ENCODE results near the gene TLR6. TPM values are rescaled to one million over a fixed set of nuclear protein-coding genes. Genes with fewer than 3 reads are reported as not detected.

Gene TLR6
- total and polyA plus RNA-seq, 5 donors from 2014 or later: 0.39 to 2.3 (median 0.85) TPM

- H3K27me3 Mint-ChIP-seq: peaks cover 4% of the 10 kb centered on the region
- peaks cover 18 to 31% (median 25%) of the 10 kb centered on the region in 4 donors for H3K4me1 Mint-ChIP-seq
- H3K4me3 ChIP-seq (ENCODE audit: low read depth, low read length): peak overlapping the region; percentile 94
Observed at GRCh38 chr4:38805530-38806145, 51.0 kb downstream of the TLR6 start.

GRCh38 chr4:38804654-38805295 lies 51.8 kb downstream of the TLR6 start, which contains the start of gene TLR1:
TSS of gene TLR1 (minus strand) at chr4:38804791. CDS start at chr4:38798831, 5,960 bp downstream.
- Mint-ChIP-seq H3K27ac (peak within 1 kb of the TSS; percentile 89 to 99 (median 91)), H3K4me3 (peak within 1 kb of the TSS; percentile 87 to 96 (median 91)), H3K4me1 (peaks cover 18 to 31% (median 25%) of the 10 kb centered on the region in 4 donors), H3K36me3 (peaks cover 35% of the 10 kb centered on the region), H3K9me3 (peaks cover 3 to 32% (median 15%) of the 10 kb centered on the region in 7 donors), H3K27me3 (peaks cover 4% of the 10 kb centered on the region)
- peak within 1 kb of the TSS; percentile 63 for H3K27ac ChIP-seq (ENCODE audit: insufficient read depth, low read length, poor library complexity, severe bottlenecking)
- peaks cover 25% of the 10 kb centered on the region for H3K36me3 ChIP-seq (ENCODE audit: control insufficient read depth, insufficient read depth, low read length)
- H3K9me3 ChIP-seq (ENCODE audit: control insufficient read depth in 2 of 2, low read length in 2 of 2): peaks cover 15 to 28% of the 10 kb centered on the region in 2 experiments
- H3K4me3 ChIP-seq (ENCODE audit: low read depth, low read length): peak within 1 kb of the TSS; percentile 94
- peaks cover 25% of the 10 kb centered on the region for H3K4me1 ChIP-seq (ENCODE audit: control insufficient read depth, insufficient read depth, low read length, poor library complexity, severe bottlenecking)
- peak; percentile 74 to 80 for ATAC-seq (ENCODE audit: low read depth in 2 of 2)
- peak in 2 of 3 donors; percentile 65 to 89 for DNase-seq
- H3K27me3 ChIP-seq (ENCODE audit: control insufficient read depth, insufficient read depth, low read length): no peaks in the 10 kb centered on the region

More at GRCh38 chr4:38805530-38806145, 51.0 kb downstream of the TLR6 start:
- Histone ChIP-seq H3K9me3 (ENCODE audit: control insufficient read depth in 2 of 2, low read length in 2 of 2) (peaks cover 6 to 20% of the 10 kb centered on the region in 2 experiments), H3K4me1 (ENCODE audit: control insufficient read depth, insufficient read depth, low read length, poor library complexity, severe bottlenecking) (peaks cover 25% of the 10 kb centered on the region), H3K27ac (ENCODE audit: insufficient read depth, low read length, poor library complexity, severe bottlenecking) (peak overlapping the region; percentile 62), H3K36me3 (ENCODE audit: control insufficient read depth, insufficient read depth, low read length) (peaks cover 16% of the 10 kb centered on the region), H3K27me3 (ENCODE audit: control insufficient read depth, insufficient read depth, low read length) (no peaks in the 10 kb centered on the region)
- DNase-seq: peak in 2 of 3 donors; percentile 11 to 64
- Mint-ChIP-seq H3K27ac (peak overlapping the region; percentile 89 to 99 (median 91)), H3K4me3 (peak overlapping the region; percentile 87 to 96 (median 91)), H3K36me3 (peaks cover 26% of the 10 kb centered on the region), H3K9me3 (peaks cover 0 to 24% (median 9%) of the 10 kb centered on the region in 7 donors)
- no peak for ATAC-seq (ENCODE audit: low read depth in 2 of 2)

- H3K4me3 ChIP-seq (ENCODE audit: low read depth, low read length): peak overlapping the region; percentile 94
- Mint-ChIP-seq H3K4me3 (peak overlapping the region; percentile 87 to 96 (median 91)), H3K9me3 (peaks cover 5 to 38% (median 22%) of the 10 kb centered on the region in 7 donors), H3K27me3 (peaks cover 4% of the 10 kb centered on the region), H3K27ac (peak overlapping the region; percentile 80 to 99 (median 89)), H3K36me3 (peaks cover 42% of the 10 kb centered on the region), H3K4me1 (peaks cover 18 to 31% (median 25%) of the 10 kb centered on the region in 4 donors)
- H3K27ac ChIP-seq (ENCODE audit: insufficient read depth, low read length, poor library complexity, severe bottlenecking): peak overlapping the region; percentile 63
- H3K27me3 ChIP-seq (ENCODE audit: control insufficient read depth, insufficient read depth, low read length): no peaks in the 10 kb centered on the region
- DNase-seq: peak in 2 of 3 donors; percentile 15 to 48
- peaks cover 22 to 35% of the 10 kb centered on the region in 2 experiments for H3K9me3 ChIP-seq (ENCODE audit: control insufficient read depth in 2 of 2, low read length in 2 of 2)
- peak; percentile 30 to 49 for ATAC-seq (ENCODE audit: low read depth in 2 of 2)
- peaks cover 25% of the 10 kb centered on the region for H3K4me1 ChIP-seq (ENCODE audit: control insufficient read depth, insufficient read depth, low read length, poor library complexity, severe bottlenecking)
- peaks cover 32% of the 10 kb centered on the region for H3K36me3 ChIP-seq (ENCODE audit: control insufficient read depth, insufficient read depth, low read length)
Observed at GRCh38 chr4:38803833-38804653, 52.6 kb downstream of the TLR6 start.

GRCh38 chr4:38802561-38803355 lies 53.9 kb downstream of the TLR6 start:
- Histone ChIP-seq H3K4me1 (ENCODE audit: control insufficient read depth, insufficient read depth, low read length, poor library complexity, severe bottlenecking) (peaks cover 25% of the 10 kb centered on the region), H3K27me3 (ENCODE audit: control insufficient read depth, insufficient read depth, low read length) (no peaks in the 10 kb centered on the region), H3K9me3 (ENCODE audit: control insufficient read depth in 2 of 2, low read length in 2 of 2) (peaks cover 33 to 45% of the 10 kb centered on the region in 2 experiments), H3K36me3 (ENCODE audit: control insufficient read depth, insufficient read depth, low read length) (peaks cover 43% of the 10 kb centered on the region), H3K27ac (ENCODE audit: insufficient read depth, low read length, poor library complexity, severe bottlenecking) (no peak overlapping the region), H3K4me3 (ENCODE audit: low read depth, low read length) (peak overlapping the region; percentile 94)
- H3K4me1 Mint-ChIP-seq: peaks cover 18 to 31% (median 25%) of the 10 kb centered on the region in 4 donors
- peaks cover 4 to 40% (median 23%) of the 10 kb centered on the region in 7 donors for H3K9me3 Mint-ChIP-seq
- DNase-seq: peak in 2 of 3 donors; percentile 3 to 41
- H3K27ac Mint-ChIP-seq: peak overlapping the region in 2 of 3 donors; percentile 72 to 77
- peak overlapping the region in 3 of 4 donors; percentile 10 to 91 (median 91) for H3K4me3 Mint-ChIP-seq
- ATAC-seq (ENCODE audit: low read depth in 2 of 2): no peak
- H3K27me3 Mint-ChIP-seq: peaks cover 4% of the 10 kb centered on the region
- peaks cover 49% of the 10 kb centered on the region for H3K36me3 Mint-ChIP-seq

GRCh38 chr4:38800961-38801450 lies 55.6 kb downstream of the TLR6 start:
- Histone ChIP-seq H3K4me1 (ENCODE audit: control insufficient read depth, insufficient read depth, low read length, poor library complexity, severe bottlenecking) (peaks cover 24% of the 10 kb centered on the region), H3K36me3 (ENCODE audit: control insufficient read depth, insufficient read depth, low read length) (peaks cover 45% of the 10 kb centered on the region), H3K27ac (ENCODE audit: insufficient read depth, low read length, poor library complexity, severe bottlenecking) (no peak overlapping the region), H3K4me3 (ENCODE audit: low read depth, low read length) (no peak overlapping the region), H3K9me3 (ENCODE audit: control insufficient read depth in 2 of 2, low read length in 2 of 2) (peaks cover 42 to 58% of the 10 kb centered on the region in 2 experiments), H3K27me3 (ENCODE audit: control insufficient read depth, insufficient read depth, low read length) (no peaks in the 10 kb centered on the region)
- DNase-seq (no peak), ATAC-seq (ENCODE audit: low read depth in 2 of 2) (no peak)
- no peak overlapping the region for H3K4me3 Mint-ChIP-seq
- H3K27ac Mint-ChIP-seq: no peak overlapping the region
- peaks cover 18 to 31% (median 24%) of the 10 kb centered on the region in 4 donors for H3K4me1 Mint-ChIP-seq
- peaks cover 4% of the 10 kb centered on the region for H3K27me3 Mint-ChIP-seq
- peaks cover 55% of the 10 kb centered on the region for H3K36me3 Mint-ChIP-seq
- H3K9me3 Mint-ChIP-seq: peaks cover 4 to 50% (median 23%) of the 10 kb centered on the region in 7 donors

GRCh38 chr4:38800366-38800765 lies 56.3 kb downstream of the TLR6 start:
- Mint-ChIP-seq H3K4me1 (peaks cover 12 to 25% (median 17%) of the 10 kb centered on the region in 4 donors), H3K36me3 (peaks cover 57% of the 10 kb centered on the region), H3K27me3 (peaks cover 4% of the 10 kb centered on the region), H3K27ac (no peak overlapping the region), H3K4me3 (no peak overlapping the region), H3K9me3 (peaks cover 4 to 55% (median 23%) of the 10 kb centered on the region in 7 donors)
- Histone ChIP-seq H3K4me3 (ENCODE audit: low read depth, low read length) (no peak overlapping the region), H3K4me1 (ENCODE audit: control insufficient read depth, insufficient read depth, low read length, poor library complexity, severe bottlenecking) (peaks cover 18% of the 10 kb centered on the region), H3K9me3 (ENCODE audit: control insufficient read depth in 2 of 2, low read length in 2 of 2) (peaks cover 47 to 62% of the 10 kb centered on the region in 2 experiments), H3K27me3 (ENCODE audit: control insufficient read depth, insufficient read depth, low read length) (no peaks in the 10 kb centered on the region), H3K36me3 (ENCODE audit: control insufficient read depth, insufficient read depth, low read length) (peaks cover 45% of the 10 kb centered on the region), H3K27ac (ENCODE audit: insufficient read depth, low read length, poor library complexity, severe bottlenecking) (no peak overlapping the region)
- DNase-seq (no peak), ATAC-seq (ENCODE audit: low read depth in 2 of 2) (no peak)

All from CD4-positive, CD25-positive, alpha-beta regulatory T cell (primary cell).